Thoracic aorta (tissue), 2 donors: ENCODE data around the gene TDRD12. TPM values are rescaled to one million over a fixed set of nuclear protein-coding genes. Genes with fewer than 3 reads are reported as not detected.
"Not testable (repeated sequence)": the region's sequence is repeated elsewhere in the genome, so short reads cannot be mapped to it uniquely, and the experiment has no call there.

Experiments used
- ATAC-seq: fragments of 150-250 bp; one replicate; pipeline ENCODE4 v1.8.0; 2017; ENCODE audit warnings: low read depth; ENCODE audit not compliant: insufficient number of reproducible peaks, low FRiP score
- DNase-seq: peaks from one replicate; pipeline ENCODE4 v3.0.0-alpha.2; 2020; ENCODE audit warnings: low spot score
- H3K27ac ChIP-seq, 2 donors: fragments of 200-600 bp; sonication (generic); 1 replicate in 1 of 2; 2 replicates in 1 of 2; pipeline ENCODE4 v1.5.1; 2016; ENCODE audit warnings: mild to moderate bottlenecking in 2 of 2, moderate library complexity in 2 of 2
- H3K27me3 ChIP-seq: fragments of 200-600 bp; sonication (generic); replicated peaks from 2 replicates; pipeline ENCODE4 v1.6.0; 2016; ENCODE audit warnings: mild to moderate bottlenecking; ENCODE audit not compliant: insufficient read depth
- H3K36me3 ChIP-seq: fragments of 200-600 bp; sonication (generic); one replicate; pipeline ENCODE4 v1.5.1; 2016
- H3K4me1 ChIP-seq, 2 donors: fragments of 200-600 bp; sonication (generic); 1 replicate in 1 of 2; 2 replicates in 1 of 2; pipeline versions ENCODE4 v1.5.1 to v1.6.0; 2016; ENCODE audit warnings: low read depth in 2 of 2, mild to moderate bottlenecking in 1 of 2; ENCODE audit not compliant: control insufficient read depth in 1 of 2
- H3K4me3 ChIP-seq: fragments of 200-600 bp; sonication (generic); 2 replicates; pipeline ENCODE4 v1.5.1; 2016; ENCODE audit warnings: mild to moderate bottlenecking
- H3K9me3 ChIP-seq: fragments of 200-600 bp; sonication (generic); 2 replicates; pipeline ENCODE4 v1.5.1; 2016
- CTCF ChIP-seq: fragments of 200-600 bp; sonication (generic); IDR thresholded peaks from one replicate; pipeline ENCODE4 v1.5.1; 2019; ENCODE audit warnings: antibody characterized with exemption
- total RNA-seq, 2 donors: library from RNA; depleted of rRNA; stranded (reverse); fragments of >200 nt; gene quantifications; one replicate each; pipeline versions ENCODE4 v1.1.0 to v1.2.3, GENCODE V29; 2016

TDRD12 gene
- total RNA-seq, 2 donors from 2014 or later, result not detected

- DNase-seq, result no peak
- no peak for TF ChIP-seq CTCF
- Histone ChIP-seq H3K27me3 (no peaks in the 10 kb centered on the region), H3K9me3 (no peaks in the 10 kb centered on the region), H3K36me3 (no peaks in the 10 kb centered on the region), H3K4me1 (no peaks in the 10 kb centered on the region), H3K27ac (no peak overlapping the region), H3K4me3 (no peak overlapping the region)
- no peak for ATAC-seq
These were observed 23.5 kb downstream of the TDRD12 start for GRCh38 chr19:32743021-32743420.

GRCh38 chr19:32743447-32743846 lies 23.9 kb downstream of the TDRD12 start:
- no peak overlapping the region for H3K4me3 ChIP-seq
- no peaks in the 10 kb centered on the region for H3K9me3 ChIP-seq
- H3K27ac ChIP-seq, result no peak overlapping the region
- ATAC-seq (no peak), DNase-seq (no peak)
- H3K36me3 ChIP-seq, result no peaks in the 10 kb centered on the region
- TF ChIP-seq CTCF, result no peak
- no peaks in the 10 kb centered on the region for H3K4me1 ChIP-seq
- no peaks in the 10 kb centered on the region for H3K27me3 ChIP-seq

GRCh38 chr19:32744555-32745325 lies 25.2 kb downstream of the TDRD12 start:
- Histone ChIP-seq H3K4me3 (no peak overlapping the region), H3K36me3 (no peaks in the 10 kb centered on the region)
- no peak for ATAC-seq

GRCh38 chr19:32745594-32746251 lies 26.2 kb downstream of the TDRD12 start:
- DNase-seq, H3K4me3 ChIP-seq, ATAC-seq, H3K9me3 ChIP-seq, H3K4me1 ChIP-seq, H3K36me3 ChIP-seq, H3K27me3 ChIP-seq, H3K27ac ChIP-seq: not testable (repeated sequence)

More at GRCh38 chr19:32744555-32745325, 25.2 kb downstream of the TDRD12 start:
- Histone ChIP-seq H3K27me3 (no peaks in the 10 kb centered on the region), H3K4me1 (no peaks in the 10 kb centered on the region), H3K9me3 (no peaks in the 10 kb centered on the region), H3K27ac (no peak overlapping the region)
- no peak for DNase-seq
- no peak for TF ChIP-seq CTCF

GRCh38 chr19:32746631-32747196 lies 27.1 kb downstream of the TDRD12 start:
- DNase-seq, H3K36me3 ChIP-seq, H3K9me3 ChIP-seq, ATAC-seq, H3K27me3 ChIP-seq, H3K4me1 ChIP-seq, H3K27ac ChIP-seq, H3K4me3 ChIP-seq: not testable (repeated sequence)

GRCh38 chr19:32748497-32748896 lies 28.9 kb downstream of the TDRD12 start:
- Histone ChIP-seq H3K27me3 (no peaks in the 10 kb centered on the region), H3K4me3 (no peak overlapping the region), H3K27ac (no peak overlapping the region), H3K36me3 (no peaks in the 10 kb centered on the region), H3K9me3 (no peaks in the 10 kb centered on the region), H3K4me1 (no peaks in the 10 kb centered on the region)
- ATAC-seq (no peak), DNase-seq (no peak)
- TF ChIP-seq CTCF, result no peak
